ENCODE data around the gene FLYWCH1. TPM values are rescaled to one million over a fixed set of nuclear protein-coding genes. Genes with fewer than 3 reads are reported as not detected.

FLYWCH1 gene
- total RNA-seq, 1 experiment from 2014 or later, result 12.5 TPM

DNA sequence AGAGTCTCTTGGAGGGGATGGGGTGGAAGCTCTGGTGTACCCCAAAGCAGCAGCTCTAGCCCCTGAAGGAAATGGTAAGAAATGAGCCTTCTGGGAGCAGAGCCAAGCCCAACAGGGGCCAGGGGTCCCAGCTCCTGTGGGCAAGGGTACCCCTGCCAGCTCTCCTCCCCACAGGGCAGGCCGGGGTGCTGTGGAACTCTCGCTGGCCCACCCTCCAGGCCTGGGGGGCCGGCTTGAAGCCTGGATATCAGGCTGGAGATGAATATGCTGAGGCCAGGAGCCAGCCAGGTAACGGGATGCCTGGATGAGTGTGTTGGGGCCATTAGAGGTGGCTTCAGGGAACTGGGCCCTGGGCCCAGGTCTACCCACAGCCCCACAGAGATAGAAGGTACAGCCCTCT lies 88.8 kb downstream of the FLYWCH1 start:
- Histone ChIP-seq H4K91ac (ENCODE audit: insufficient read length, low read depth, low read length) (no peak overlapping the region), H3K27me3 (ENCODE audit: insufficient read depth, low read length) (no peaks in the 10 kb centered on the region), H4K8ac (replicated peaks; ENCODE audit: insufficient read length, low read depth, low read length) (no peak overlapping the region), H3T11ph (ENCODE audit: low read length) (no peak overlapping the region), H3K14ac (ENCODE audit: insufficient read depth, low read length) (no peak overlapping the region), H3K4me2 (ENCODE audit: insufficient read depth, insufficient read length, low read length) (no peak overlapping the region), H3K23ac (ENCODE audit: insufficient read length, low read depth, low read length) (no peak overlapping the region), H2AK5ac (ENCODE audit: insufficient read length, low read length) (no peak overlapping the region), H2AFZ (ENCODE audit: low read length) (no peak overlapping the region), H4K20me1 (ENCODE audit: control insufficient read depth, insufficient read depth, insufficient read length) (peaks cover 2% of the 10 kb centered on the region), H3K4ac (ENCODE audit: low read depth, low read length) (no peak overlapping the region), H3K56ac (ENCODE audit: insufficient read length, low read depth, low read length) (no peak overlapping the region), H3K79me2 (ENCODE audit: insufficient read depth, low read length) (no peaks in the 10 kb centered on the region), H2BK15ac (ENCODE audit: low read depth, low read length) (no peak overlapping the region; the same call in 1 of the 2 replicates), H3K9ac (ENCODE audit: extremely low read depth, insufficient read length, low read length) (no peak overlapping the region), H3K4me1 (ENCODE audit: insufficient read depth, low read length) (no peaks in the 10 kb centered on the region), H3K23me2 (ENCODE audit: insufficient read length, low read depth, low read length, poor library complexity, severe bottlenecking) (no peaks in the 10 kb centered on the region), H4K5ac (ENCODE audit: insufficient read length, low read depth, low read length) (no peak overlapping the region), H2BK5ac (ENCODE audit: insufficient read length, low read length) (no peak overlapping the region), H3K9me3 (ENCODE audit: control insufficient read depth, low read depth, low read length) (no peaks in the 10 kb centered on the region), H3K27ac (ENCODE audit: insufficient read length, low read depth, low read length) (no peak overlapping the region), H2BK20ac (ENCODE audit: low read depth, low read length, poor library complexity, severe bottlenecking) (no peak overlapping the region), H2BK12ac (ENCODE audit: insufficient read length, low read depth, low read length) (no peak overlapping the region), H3K18ac (ENCODE audit: insufficient read length, low read depth, low read length) (no peak overlapping the region), H3K79me1 (ENCODE audit: insufficient read depth, low read depth, low read length, poor library complexity, severe bottlenecking) (no peaks in the 10 kb centered on the region), H2BK120ac (ENCODE audit: low read depth, low read length, poor library complexity, severe bottlenecking) (no peak overlapping the region)
- DNase-seq, result no peak
- no peaks in the 10 kb centered on the region; the same call in none of the 2 replicates for H3K27me3 Mint-ChIP-seq (ENCODE audit: low read depth)
- WGBS (ENCODE audit: extremely low coverage, insufficient read length, low lambda C conversion rate), result no CpG with 5 or more reads among the region's 4 CpGs
- H3K9me3 Mint-ChIP-seq, result no peaks in the 10 kb centered on the region
- peaks cover 0 to 7% (median 0%) of the 10 kb centered on the region in 3 experiments; a peak in 3 of 7 replicates for H3K36me3 Mint-ChIP-seq (ENCODE audit: insufficient read depth in 1 of 3, low read depth in 3 of 3)
- no peak for TF ChIP-seq CTCF (conservative IDR thresholded peaks at IDR 0.05)
- H3K27ac Mint-ChIP-seq, result no peak overlapping the region
- H3K4me1 Mint-ChIP-seq, result peaks cover 6 to 32% of the 10 kb centered on the region in 2 experiments
- H3K4me3 Mint-ChIP-seq, result no peak overlapping the region

Other genes with a start within 250 kb of the FLYWCH1 start
- gene KCTD5, start 229.4 kb upstream of the FLYWCH1 start, total RNA-seq (2021), result 38.8 and 39.9 TPM in 2 replicates
- gene PRSS27, start 191.7 kb upstream of the FLYWCH1 start, total RNA-seq (2021), result 3.6 and 5.0 TPM in 2 replicates
- 667 and 694 TPM in 2 replicates for gene SRRM2, start 159.3 kb upstream of the FLYWCH1 start, total RNA-seq (2021)
- gene ELOB, start 134.7 kb upstream of the FLYWCH1 start, total RNA-seq (2021), result 319 and 331 TPM in 2 replicates
- not detected in 2 replicates for gene PRSS33, start 124.4 kb upstream of the FLYWCH1 start, total RNA-seq (2021)
- not detected in 2 replicates for gene PRSS41, start 113.5 kb upstream of the FLYWCH1 start, total RNA-seq (2021)
- not detected in 2 replicates for gene PRSS21, start 94.7 kb upstream of the FLYWCH1 start, total RNA-seq (2021)
- not detected in 2 replicates for gene ZG16B, start 81.6 kb upstream of the FLYWCH1 start, total RNA-seq (2021)
- 1.9 and 2.4 TPM in 2 replicates for gene PRSS22, start 53.8 kb upstream of the FLYWCH1 start, total RNA-seq (2021)
- 16.5 and 20.9 TPM in 2 replicates for gene FLYWCH2, start 28.7 kb upstream of the FLYWCH1 start, total RNA-seq (2021)
- gene KREMEN2, start 52.3 kb downstream of the FLYWCH1 start, total RNA-seq (2021), result 12.8 and 14.6 TPM in 2 replicates
- 32.1 and 33.3 TPM in 2 replicates for gene PAQR4, start 57.4 kb downstream of the FLYWCH1 start, total RNA-seq (2021)
- gene PKMYT1, start 68.5 kb downstream of the FLYWCH1 start, total RNA-seq (2021), result 114 and 120 TPM in 2 replicates
- gene CLDN9, start 101.0 kb downstream of the FLYWCH1 start, total RNA-seq (2021), result 1.3 and 1.5 TPM in 2 replicates
- gene CLDN6, start 106.3 kb downstream of the FLYWCH1 start, total RNA-seq (2021), result 743 and 757 TPM in 2 replicates
- gene TNFRSF12A, start 108.4 kb downstream of the FLYWCH1 start, total RNA-seq (2021), result 147 and 148 TPM in 2 replicates
- gene HCFC1R1, start 112.0 kb downstream of the FLYWCH1 start, total RNA-seq (2021), result 61.1 and 61.3 TPM in 2 replicates
- gene THOC6, start 112.1 kb downstream of the FLYWCH1 start, total RNA-seq (2021), result 65.7 and 68.2 TPM in 2 replicates
- gene BICDL2, start 125.0 kb downstream of the FLYWCH1 start, total RNA-seq (2021), result 13.5 TPM in 2 replicates
- 13.5 and 14.2 TPM in 2 replicates for gene MMP25, start 134.6 kb downstream of the FLYWCH1 start, total RNA-seq (2021)
- 2.0 and 2.6 TPM in 2 replicates for gene IL32, start 153.7 kb downstream of the FLYWCH1 start, total RNA-seq (2021)
- gene ZSCAN10, start 187.4 kb downstream of the FLYWCH1 start, total RNA-seq (2021), result 207 and 212 TPM in 2 replicates
- 16.8 and 18.8 TPM in 2 replicates for gene ZNF205, start 200.7 kb downstream of the FLYWCH1 start, total RNA-seq (2021)
- gene ZNF213, start 223.1 kb downstream of the FLYWCH1 start, total RNA-seq (2021), result 6.2 and 6.4 TPM in 2 replicates

Data from H9 (cell line).